CD4-positive, alpha-beta T cell (primary cell): ENCODE results near the gene SYT6. TPM values are rescaled to one million over a fixed set of nuclear protein-coding genes. Genes with fewer than 3 reads are reported as not detected.

Source experiments
- ATAC-seq: fragments of 200-7000 bp; cut with Tn5 transposase; one replicate; pipeline ENCODE4 v1.10.0; 2022; ENCODE audit warnings: mild to moderate bottlenecking; ENCODE audit not compliant: poor library complexity
- CTCF ChIA-PET: fragments of 350-600 bp; sonication (Branson Sonifier 250); formaldehyde crosslinking; loops from one replicate; lab custom pipeline; 2021; ENCODE audit warnings: antibody characterized with exemption, inconsistent platforms; lab: Charles Lee
- POLR2A ChIA-PET: fragments of 350-600 bp; sonication (Branson Sonifier 250); formaldehyde crosslinking; loops from one replicate; lab custom pipeline; 2021; ENCODE audit warnings: antibody characterized with exemption, inconsistent platforms; lab: Charles Lee
- DNase-seq, 14 experiments: peaks; one replicate each; pipeline ENCODE4 v3.0.0-alpha.2; 2013 to 2020; ENCODE audit warnings: mixed read lengths in 2 of 14
- H3K27ac ChIP-seq, 2 donors: one replicate each; pipeline versions ENCODE4 v1.5.1 to v1.7.0; 2013; ENCODE audit warnings: low read length in 2 of 2, low read depth in 1 of 2, mild to moderate bottlenecking in 1 of 2
- H3K27me3 ChIP-seq, 2 experiments: 1 replicate in 1 of 2; 2 replicates in 1 of 2; pipeline versions ENCODE4 v1.6.1 to v1.7.0; 2013; ENCODE audit warnings: low read length in 2 of 2, control low read depth in 1 of 2, mild to moderate bottlenecking in 1 of 2, moderate library complexity in 1 of 2; ENCODE audit not compliant: insufficient read depth in 2 of 2, control insufficient read depth in 1 of 2
- H3K36me3 ChIP-seq: one replicate; pipeline ENCODE4 v1.6.1; 2013; ENCODE audit warnings: low read length, control low read depth; ENCODE audit not compliant: insufficient read depth
- H3K4me1 ChIP-seq: one replicate; pipeline ENCODE4 v1.6.1; 2013; ENCODE audit warnings: low read length, control low read depth; ENCODE audit not compliant: insufficient read depth
- H3K4me3 ChIP-seq: one replicate; pipeline ENCODE4 v1.5.1; 2013; ENCODE audit warnings: mild to moderate bottlenecking, low read length, moderate library complexity
- H3K9me3 ChIP-seq, 2 experiments: 1 replicate in 1 of 2; 2 replicates in 1 of 2; pipeline versions ENCODE4 v1.6.1 to v1.7.0; 2013; ENCODE audit warnings: low read length in 2 of 2, mild to moderate bottlenecking in 2 of 2, control low read depth in 1 of 2, moderate library complexity in 1 of 2; ENCODE audit not compliant: control insufficient read depth in 1 of 2, insufficient read depth in 1 of 2
- H3K27ac Mint-ChIP-seq: one replicate; pipeline ENCODE4 v1.8.0; 2020; ENCODE audit warnings: mixed read lengths
- H3K27me3 Mint-ChIP-seq: one replicate; pipeline ENCODE4 v1.8.0; 2021; ENCODE audit warnings: mixed read lengths
- H3K36me3 Mint-ChIP-seq: one replicate; pipeline ENCODE4 v1.8.0; 2021; ENCODE audit warnings: low read depth, mixed read lengths
- H3K4me1 Mint-ChIP-seq: one replicate; pipeline ENCODE4 v1.8.0; 2021; ENCODE audit warnings: low read depth, mixed read lengths
- H3K4me3 Mint-ChIP-seq: one replicate; pipeline ENCODE4 v1.8.0; 2020; ENCODE audit warnings: mild to moderate bottlenecking, mixed read lengths
- H3K9me3 Mint-ChIP-seq: one replicate; pipeline ENCODE4 v1.8.0; 2020; ENCODE audit warnings: mixed read lengths
- CTCF ChIP-seq: fragments of 200-600 bp; IDR thresholded peaks from one replicate; pipeline ENCODE4 v1.8.0; 2022; ENCODE audit warnings: antibody characterized with exemption, mild to moderate bottlenecking
- intact Hi-C, 2 experiments: fragments of 100-400 bp; cut with DNase I in 1 of 2; cut with micrococcal nuclease in 1 of 2; formaldehyde crosslinking; loops; one replicate each; pipeline versions ENCODE4 v1.15.1 to v1.9.0; 2023 to 2025; cut with DNase I, micrococcal nuclease
- total RNA-seq, 174 experiments: library from RNA in 2 of 174; stranded (reverse) in 2 of 174; gene quantifications; one replicate each; pipeline ENCODE4 v1.2.3 and lab custom pipeline; 2021 to 2026

The SYT6 gene
- total RNA-seq, 2 experiments from 2014 or later: not detected

DNA sequence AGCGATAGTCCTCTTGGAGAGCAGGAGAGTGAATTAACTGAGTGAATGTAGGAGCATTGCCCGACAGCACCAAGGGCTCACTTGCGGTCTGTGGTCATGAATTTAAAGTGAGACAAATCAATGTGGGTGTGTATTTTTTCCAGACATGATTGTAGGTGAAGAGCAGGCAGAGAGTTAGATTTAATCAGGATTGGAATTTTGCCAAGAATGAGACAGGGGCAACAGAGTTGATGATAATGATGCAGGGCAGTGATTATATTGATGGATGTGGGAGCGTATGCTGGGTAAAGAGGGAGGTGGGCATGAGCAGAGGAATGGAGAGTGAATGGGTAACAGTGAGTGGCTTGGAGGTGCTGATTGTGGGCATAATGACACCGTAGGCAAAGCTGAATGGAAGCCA is 20.0 kb upstream of the SYT6 start:
- no peak overlapping the region for H3K4me3 Mint-ChIP-seq
- Histone ChIP-seq H3K27ac (no peak overlapping the region), H3K4me3 (no peak overlapping the region), H3K9me3 (no peaks in the 10 kb centered on the region), H3K27me3 (no peaks in the 10 kb centered on the region), H3K4me1 (no peaks in the 10 kb centered on the region), H3K36me3 (no peaks in the 10 kb centered on the region)
- no peaks in the 10 kb centered on the region for H3K27me3 Mint-ChIP-seq
- H3K9me3 Mint-ChIP-seq: no peaks in the 10 kb centered on the region
- intact Hi-C loops: no loop called here
- no peak for ATAC-seq
- no peaks in the 10 kb centered on the region for H3K36me3 Mint-ChIP-seq
- no peak for DNase-seq
- no peaks in the 10 kb centered on the region for H3K4me1 Mint-ChIP-seq
- no peak for TF ChIP-seq CTCF
- CTCF ChIA-PET: no interaction called here
- no peak overlapping the region for H3K27ac Mint-ChIP-seq
- POLR2A ChIA-PET: no interaction called here

DNA sequence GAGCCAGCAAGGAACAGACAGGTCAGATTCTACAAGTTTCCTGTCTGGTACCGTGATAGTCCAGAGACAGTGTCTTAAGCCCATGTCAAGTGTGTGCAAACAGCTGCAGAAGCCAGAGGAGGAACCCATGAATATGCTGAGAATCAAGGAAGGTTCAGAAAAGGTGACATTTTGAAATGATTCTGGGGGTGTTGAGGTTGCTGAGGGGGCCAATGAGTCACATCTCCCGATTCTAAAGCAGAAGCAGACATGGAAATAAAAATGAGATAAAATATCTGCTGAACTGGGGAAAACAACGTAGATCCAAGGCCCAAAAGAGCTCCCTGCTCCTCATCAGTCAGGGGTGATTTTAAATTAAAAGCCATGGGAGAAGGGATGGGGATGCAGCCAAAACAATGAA is 15.8 kb upstream of the SYT6 start:
- Mint-ChIP-seq H3K9me3 (no peaks in the 10 kb centered on the region), H3K27me3 (no peaks in the 10 kb centered on the region), H3K27ac (no peak overlapping the region), H3K4me1 (no peaks in the 10 kb centered on the region), H3K4me3 (no peak overlapping the region), H3K36me3 (no peaks in the 10 kb centered on the region)
- Histone ChIP-seq H3K9me3 (no peaks in the 10 kb centered on the region), H3K27ac (no peak overlapping the region), H3K36me3 (no peaks in the 10 kb centered on the region), H3K4me1 (no peaks in the 10 kb centered on the region), H3K27me3 (no peaks in the 10 kb centered on the region), H3K4me3 (no peak overlapping the region)
- TF ChIP-seq CTCF: no peak
- POLR2A ChIA-PET: no interaction called here
- CTCF ChIA-PET: no interaction called here
- DNase-seq (no peak), ATAC-seq (no peak)
- intact Hi-C loops: no loop called here

DNA sequence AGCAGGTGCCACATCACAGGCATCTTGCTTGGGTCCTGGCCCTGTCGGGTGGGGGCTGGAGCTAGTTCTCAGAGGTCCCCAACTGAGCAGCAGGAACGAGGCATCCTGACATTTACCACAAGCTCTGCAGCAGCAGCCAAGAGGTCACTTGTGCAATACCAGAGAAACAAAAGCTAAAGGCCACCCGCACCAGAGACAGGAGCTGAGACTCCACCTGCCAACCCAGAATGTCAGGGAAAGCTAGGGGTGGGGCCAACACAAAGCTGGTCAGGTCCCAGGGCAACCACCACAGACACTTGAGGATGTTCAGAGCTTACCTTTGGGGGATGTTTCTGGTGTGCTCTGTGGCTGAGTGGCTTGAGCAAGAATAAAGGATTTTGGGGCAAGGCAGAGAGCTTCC is 13.6 kb upstream of the SYT6 start:
- Histone ChIP-seq H3K9me3 (no peaks in the 10 kb centered on the region), H3K4me3 (no peak overlapping the region), H3K36me3 (no peaks in the 10 kb centered on the region), H3K27me3 (no peaks in the 10 kb centered on the region), H3K27ac (no peak overlapping the region), H3K4me1 (no peaks in the 10 kb centered on the region)
- ChIA-PET CTCF (no interaction called here), POLR2A (no interaction called here)
- no peak for TF ChIP-seq CTCF
- Mint-ChIP-seq H3K9me3 (no peaks in the 10 kb centered on the region), H3K4me3 (no peak overlapping the region), H3K4me1 (no peaks in the 10 kb centered on the region), H3K27me3 (peaks cover 13% of the 10 kb centered on the region), H3K27ac (no peak overlapping the region), H3K36me3 (no peaks in the 10 kb centered on the region)
- intact Hi-C loops: no loop called here
- no peak for ATAC-seq
- DNase-seq: no peak
